Measurements from ENCODE around the gene GAS2.

DNA sequence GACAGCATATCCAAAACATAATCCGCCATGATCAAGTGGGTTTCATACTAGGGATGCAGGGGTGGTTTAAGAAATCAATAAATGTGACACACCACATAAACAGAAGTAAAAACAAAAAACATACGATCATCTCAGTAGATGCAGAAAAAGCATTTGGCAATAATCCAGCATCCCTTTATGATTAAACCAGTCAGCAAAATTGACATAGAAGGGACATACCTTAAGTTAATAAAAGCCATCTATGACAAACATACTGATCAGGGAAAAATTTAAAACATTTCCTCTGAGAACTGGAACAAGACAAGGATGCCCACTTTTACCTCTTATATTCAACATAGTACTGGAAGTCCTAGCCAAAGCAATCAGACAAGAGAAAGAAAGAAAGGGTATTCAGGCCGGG, 49.6 kb downstream of the GAS2 start:
- TF ChIP-seq POLR2A (IDR thresholded peaks at IDR 0.05): no peak
- TF ChIP-seq, protein P1, sequence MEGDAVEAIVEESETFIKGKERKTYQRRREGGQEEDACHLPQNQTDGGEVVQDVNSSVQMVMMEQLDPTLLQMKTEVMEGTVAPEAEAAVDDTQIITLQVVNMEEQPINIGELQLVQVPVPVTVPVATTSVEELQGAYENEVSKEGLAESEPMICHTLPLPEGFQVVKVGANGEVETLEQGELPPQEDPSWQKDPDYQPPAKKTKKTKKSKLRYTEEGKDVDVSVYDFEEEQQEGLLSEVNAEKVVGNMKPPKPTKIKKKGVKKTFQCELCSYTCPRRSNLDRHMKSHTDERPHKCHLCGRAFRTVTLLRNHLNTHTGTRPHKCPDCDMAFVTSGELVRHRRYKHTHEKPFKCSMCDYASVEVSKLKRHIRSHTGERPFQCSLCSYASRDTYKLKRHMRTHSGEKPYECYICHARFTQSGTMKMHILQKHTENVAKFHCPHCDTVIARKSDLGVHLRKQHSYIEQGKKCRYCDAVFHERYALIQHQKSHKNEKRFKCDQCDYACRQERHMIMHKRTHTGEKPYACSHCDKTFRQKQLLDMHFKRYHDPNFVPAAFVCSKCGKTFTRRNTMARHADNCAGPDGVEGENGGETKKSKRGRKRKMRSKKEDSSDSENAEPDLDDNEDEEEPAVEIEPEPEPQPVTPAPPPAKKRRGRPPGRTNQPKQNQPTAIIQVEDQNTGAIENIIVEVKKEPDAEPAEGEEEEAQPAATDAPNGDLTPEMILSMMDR (IDR thresholded peaks at IDR 0.05): no peak
